Mesothelial cell of epicardium (in vitro differentiated cells): ENCODE measurements around the gene CIC. TPM values are rescaled to one million over a fixed set of nuclear protein-coding genes. Genes with fewer than 3 reads are reported as not detected.

ENCODE experiments used
- DNase-seq, 2 experiments: peaks; one replicate each; pipeline ENCODE4 v3.0.0; 2021; ENCODE audit warnings: low spot score in 2 of 2; ENCODE audit not compliant: unreplicated experiment in 2 of 2
- H3K27ac Mint-ChIP-seq: 2 replicates; pipeline ENCODE4 v1.8.0; 2021; ENCODE audit warnings: mixed read lengths
- H3K27me3 Mint-ChIP-seq: 2 replicates; pipeline ENCODE4 v1.8.0; 2021; ENCODE audit warnings: low read depth, mixed read lengths
- H3K36me3 Mint-ChIP-seq: 2 replicates; pipeline ENCODE4 v1.8.0; 2021; ENCODE audit warnings: mixed read lengths
- H3K4me1 Mint-ChIP-seq: 2 replicates; pipeline ENCODE4 v1.8.0; 2021; ENCODE audit warnings: mixed read lengths
- H3K4me3 Mint-ChIP-seq: 2 replicates; pipeline ENCODE4 v1.8.0; 2021; ENCODE audit warnings: mild to moderate bottlenecking, moderate library complexity, mixed read lengths
- H3K9me3 Mint-ChIP-seq: 2 replicates; pipeline ENCODE4 v1.8.0; 2021; ENCODE audit warnings: mixed read lengths
- CTCF ChIP-seq: fragments of 200-600 bp; sonication (generic); IDR thresholded peaks from one replicate; pipeline ENCODE4 v1.5.0; 2021; ENCODE audit warnings: antibody characterized with exemption; ENCODE audit not compliant: unreplicated experiment
- total RNA-seq: library from RNA; stranded (reverse); gene quantifications from 3 replicates; pipeline ENCODE4 v1.2.1, GENCODE V29; 2021

The CIC gene
- total RNA-seq, 1 donor from 2014 or later, result 90.9 TPM

DNA sequence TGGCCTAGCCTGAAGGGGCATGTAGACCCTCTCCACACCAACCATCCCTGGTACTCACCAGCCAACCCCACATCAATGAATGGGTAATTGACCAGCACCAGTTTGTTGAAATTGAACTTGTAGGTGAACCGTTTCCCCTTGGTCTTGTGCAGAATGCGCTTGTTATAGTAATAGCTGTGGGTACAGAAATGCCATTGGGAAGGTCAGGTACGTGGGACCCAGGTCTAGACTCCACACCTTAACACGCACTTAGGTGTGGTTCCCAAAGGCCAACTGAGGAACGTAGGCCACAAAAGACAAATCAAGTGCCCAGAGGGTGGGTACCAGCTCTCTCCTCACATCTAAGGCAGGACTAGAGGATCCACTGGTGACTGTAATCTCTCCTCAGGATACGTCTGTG lies 19.3 kb upstream of the CIC start:
- Mint-ChIP-seq H3K4me3 (no peak overlapping the region), H3K9me3 (no peaks in the 10 kb centered on the region), H3K36me3 (peaks cover 4% of the 10 kb centered on the region), H3K27me3 (no peaks in the 10 kb centered on the region), H3K4me1 (peaks cover 34% of the 10 kb centered on the region), H3K27ac (peak overlapping the region; percentile 50)
- DNase-seq, result no peak
- TF ChIP-seq CTCF, result no peak

- Mint-ChIP-seq H3K27me3 (no peaks in the 10 kb centered on the region), H3K4me1 (peaks cover 30% of the 10 kb centered on the region), H3K36me3 (peaks cover 4% of the 10 kb centered on the region), H3K4me3 (no peak overlapping the region), H3K27ac (peak overlapping the region; percentile 9), H3K9me3 (no peaks in the 10 kb centered on the region)
- DNase-seq, result no peak
- TF ChIP-seq CTCF, result no peak
Measured at GRCh38 chr19:42250183-42250665, 18.8 kb upstream of the CIC start.

GRCh38 chr19:42250666-42251531 lies 18.2 kb upstream of the CIC start:
- Mint-ChIP-seq H3K27me3 (no peaks in the 10 kb centered on the region), H3K27ac (peak overlapping the region; percentile 9), H3K36me3 (peaks cover 4% of the 10 kb centered on the region), H3K4me3 (no peak overlapping the region), H3K4me1 (peaks cover 27% of the 10 kb centered on the region), H3K9me3 (no peaks in the 10 kb centered on the region)
- TF ChIP-seq CTCF, result no peak
- no peak for DNase-seq

DNA sequence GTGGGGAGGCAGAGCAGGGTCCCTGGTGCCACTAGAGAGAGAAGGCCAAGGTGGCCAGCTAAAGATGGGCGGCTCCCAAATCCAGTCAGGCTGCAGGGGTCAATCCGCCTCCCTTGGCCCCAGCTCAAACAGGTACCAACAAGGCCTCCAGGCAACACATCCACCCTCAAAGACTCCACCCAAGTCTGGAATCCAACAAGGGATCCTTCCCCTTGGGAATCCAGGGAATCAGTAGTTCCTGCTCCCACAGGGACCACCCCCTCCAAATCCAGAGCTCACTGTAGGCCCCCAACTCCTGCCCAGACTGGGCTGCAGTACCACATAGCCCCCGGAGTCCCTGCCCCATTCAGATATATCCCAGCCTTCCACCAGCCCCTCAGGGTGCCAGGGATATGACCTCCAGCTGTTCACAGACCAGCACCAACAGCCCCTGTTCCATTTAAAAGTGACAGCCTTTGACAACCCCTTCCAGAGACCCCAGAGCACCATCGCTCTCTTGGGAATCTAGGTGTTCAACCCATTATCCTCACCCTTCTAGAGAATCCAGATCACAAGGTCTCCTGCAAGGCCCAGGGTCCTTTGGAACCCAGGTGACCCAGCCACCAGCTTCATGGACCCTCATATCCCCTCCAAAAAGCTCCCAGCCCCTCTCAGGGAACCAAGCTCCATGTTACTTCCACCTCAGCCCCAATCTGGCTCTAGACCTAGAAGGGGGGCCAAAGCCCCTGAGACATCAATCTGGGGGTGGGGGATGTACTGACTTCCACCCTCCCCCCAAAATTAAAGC lies 17.3 kb upstream of the CIC start:
- Mint-ChIP-seq H3K4me1 (peaks cover 28% of the 10 kb centered on the region), H3K36me3 (peaks cover 4% of the 10 kb centered on the region), H3K27me3 (no peaks in the 10 kb centered on the region), H3K27ac (peak overlapping the region; percentile 96), H3K9me3 (no peaks in the 10 kb centered on the region), H3K4me3 (peak overlapping the region; percentile 88)
- DNase-seq, result no peak
- no peak for TF ChIP-seq CTCF

DNA sequence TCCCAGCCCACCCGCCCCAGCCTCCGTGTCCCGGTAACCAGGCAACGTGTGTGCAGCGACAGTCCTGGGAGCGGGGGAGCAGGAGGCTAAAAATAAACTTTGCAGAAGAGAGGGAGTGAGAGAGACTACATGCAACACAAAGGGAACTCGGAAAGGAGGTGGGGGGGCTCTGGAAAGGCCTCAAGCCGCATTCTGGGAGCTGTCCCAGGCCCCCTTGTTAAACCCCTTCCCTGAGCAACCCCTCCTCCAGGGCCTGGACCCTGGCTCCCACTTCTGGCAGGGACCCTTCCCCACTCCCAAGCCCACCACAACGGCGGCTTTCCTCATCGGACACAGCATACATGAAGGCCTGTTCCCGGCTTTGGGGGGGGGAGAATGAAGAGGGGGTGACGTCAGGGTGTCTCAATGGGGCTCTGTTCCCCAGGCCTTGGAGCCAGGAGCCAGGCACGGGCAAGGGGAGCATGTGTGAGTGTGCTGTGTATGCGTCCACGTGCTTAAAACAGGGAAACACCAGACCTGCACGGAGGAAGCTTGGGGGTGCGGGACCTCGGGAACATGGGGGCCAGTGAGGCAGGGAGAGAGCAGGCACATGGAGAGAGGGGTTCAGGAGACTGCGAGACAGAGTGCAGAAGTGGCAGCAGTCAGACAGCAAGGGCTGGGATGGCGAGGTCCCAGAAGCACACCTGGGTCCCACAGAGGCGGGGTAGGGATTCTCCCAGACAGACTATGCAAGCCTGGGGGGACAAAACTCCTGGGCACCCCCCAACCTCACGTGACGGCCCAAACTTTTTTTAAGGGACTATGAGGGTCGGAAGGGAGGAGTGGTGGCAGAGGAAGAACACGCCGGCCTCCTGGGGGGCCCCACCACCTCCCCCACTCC lies 16.4 kb upstream of the CIC start:
- H3K27me3 Mint-ChIP-seq, result no peaks in the 10 kb centered on the region
- peaks cover 4% of the 10 kb centered on the region for H3K36me3 Mint-ChIP-seq
- no peak for DNase-seq
- TF ChIP-seq CTCF, result no peak
- no peaks in the 10 kb centered on the region for H3K9me3 Mint-ChIP-seq
- peak overlapping the region; percentile 88 for H3K4me3 Mint-ChIP-seq
- H3K4me1 Mint-ChIP-seq, result peaks cover 29% of the 10 kb centered on the region
- H3K27ac Mint-ChIP-seq, result peak overlapping the region; percentile 96
